ENCODE results near the gene SLC5A9. TPM values are rescaled to one million over a fixed set of nuclear protein-coding genes. Genes with fewer than 3 reads are reported as not detected.

SLC5A9 gene
- total RNA-seq, 1 donor from 2014 or later = not detected

GRCh38 chr1:48216313-48216712 is 6.2 kb upstream of the SLC5A9 start:
- H3K9me3 Mint-ChIP-seq = no peaks in the 10 kb centered on the region
- TF ChIP-seq CTCF (IDR thresholded peaks at IDR 0.05) = no peak
- H3K4me1 Mint-ChIP-seq = no peaks in the 10 kb centered on the region
- DNase-seq (no peak), ATAC-seq (ENCODE audit: low read depth) (no peak)
- no peaks in the 10 kb centered on the region for H3K36me3 Mint-ChIP-seq (ENCODE audit: low read depth)
- POLR2A ChIA-PET = no interaction called here
- peaks cover 14% of the 10 kb centered on the region for H3K27me3 Mint-ChIP-seq
- H3K4me3 Mint-ChIP-seq = no peak overlapping the region
- no peak overlapping the region for H3K27ac Mint-ChIP-seq
- intact Hi-C loops (cut with micrococcal nuclease) = loop anchor here (5.0 kb wide), 1 partner anchor 281 kb away; no protein-coding TSS in a partner anchor
- CTCF ChIA-PET = no interaction called here

- ChIA-PET POLR2A (no interaction called here), CTCF (no interaction called here)
- intact Hi-C loops (cut with micrococcal nuclease) = loop anchor here (5.0 kb wide), 1 partner anchor 280 kb away; no protein-coding TSS in a partner anchor
- Mint-ChIP-seq H3K27me3 (peaks cover 14% of the 10 kb centered on the region), H3K4me3 (no peak overlapping the region), H3K27ac (no peak overlapping the region), H3K4me1 (no peaks in the 10 kb centered on the region), H3K36me3 (ENCODE audit: low read depth) (no peaks in the 10 kb centered on the region), H3K9me3 (no peaks in the 10 kb centered on the region)
- ATAC-seq (ENCODE audit: low read depth) (no peak), DNase-seq (no peak)
- no peak for TF ChIP-seq CTCF (IDR thresholded peaks at IDR 0.05)
Observed at GRCh38 chr1:48216941-48217340, 5.6 kb upstream of the SLC5A9 start.

- DNase-seq (no peak), ATAC-seq (ENCODE audit: low read depth) (no peak)
- POLR2A ChIA-PET = no interaction called here
- peaks cover 10% of the 10 kb centered on the region for H3K27me3 Mint-ChIP-seq
- no peak overlapping the region for H3K4me3 Mint-ChIP-seq
- no peaks in the 10 kb centered on the region for H3K9me3 Mint-ChIP-seq
- intact Hi-C loops (cut with micrococcal nuclease) = loop anchor here (5.0 kb wide), 1 partner anchor 279 kb away; no protein-coding TSS in a partner anchor
- CTCF ChIA-PET = no interaction called here
- H3K4me1 Mint-ChIP-seq = no peaks in the 10 kb centered on the region
- no peak overlapping the region for H3K27ac Mint-ChIP-seq
- H3K36me3 Mint-ChIP-seq (ENCODE audit: low read depth) = no peaks in the 10 kb centered on the region
- TF ChIP-seq CTCF (IDR thresholded peaks at IDR 0.05) = no peak
Observed at GRCh38 chr1:48217856-48218255, 4.7 kb upstream of the SLC5A9 start.

GRCh38 chr1:48219803-48220202 is 2.7 kb upstream of the SLC5A9 start:
- no peak overlapping the region for H3K4me3 Mint-ChIP-seq
- ChIA-PET CTCF (no interaction called here), POLR2A (no interaction called here)
- no peak for TF ChIP-seq CTCF (IDR thresholded peaks at IDR 0.05)
- H3K36me3 Mint-ChIP-seq (ENCODE audit: low read depth) = no peaks in the 10 kb centered on the region
- intact Hi-C loops (cut with micrococcal nuclease) = loop anchor here (5.0 kb wide), 1 partner anchor 277 kb away; no protein-coding TSS in a partner anchor
- peaks cover 2% of the 10 kb centered on the region for H3K27me3 Mint-ChIP-seq
- no peak overlapping the region for H3K27ac Mint-ChIP-seq
- no peaks in the 10 kb centered on the region for H3K4me1 Mint-ChIP-seq
- DNase-seq = no peak
- H3K9me3 Mint-ChIP-seq = no peaks in the 10 kb centered on the region
- ATAC-seq (ENCODE audit: low read depth) = no peak

- ATAC-seq (ENCODE audit: low read depth) = no peak
- Mint-ChIP-seq H3K4me3 (no peak overlapping the region), H3K27ac (no peak overlapping the region), H3K9me3 (no peaks in the 10 kb centered on the region), H3K27me3 (peaks cover 2% of the 10 kb centered on the region), H3K4me1 (no peaks in the 10 kb centered on the region), H3K36me3 (ENCODE audit: low read depth) (no peaks in the 10 kb centered on the region)
- DNase-seq = no peak
- intact Hi-C loops (cut with micrococcal nuclease) = no loop called here
- ChIA-PET POLR2A (no interaction called here), CTCF (no interaction called here)
- TF ChIP-seq CTCF (IDR thresholded peaks at IDR 0.05) = no peak
Observed at GRCh38 chr1:48221122-48221521, 1.4 kb upstream of the SLC5A9 start.
